Uterus (tissue), 2 donors: ENCODE results near the gene COPS8.

Experiments used
- POLR2A ChIP-seq, 2 donors: fragments of 450-650 bp; IDR thresholded peaks; one replicate each; pipeline ENCODE4 v1.6.1; 2016; ENCODE audit warnings: antibody characterized with exemption in 2 of 2, mild to moderate bottlenecking in 1 of 2, moderate library complexity in 1 of 2
- TF ChIP-seq, protein P1 (sequence below), 4 experiments: fragments of 200-600 bp in 2 of 4; fragments of 450-650 bp in 2 of 4; sonication (generic) in 2 of 4; IDR thresholded peaks; one replicate each; pipeline ENCODE4 v1.5.1; 2016 to 2019; ENCODE audit warnings: antibody characterized with exemption in 4 of 4, mild to moderate bottlenecking in 2 of 4, moderate library complexity in 1 of 4

DNA sequence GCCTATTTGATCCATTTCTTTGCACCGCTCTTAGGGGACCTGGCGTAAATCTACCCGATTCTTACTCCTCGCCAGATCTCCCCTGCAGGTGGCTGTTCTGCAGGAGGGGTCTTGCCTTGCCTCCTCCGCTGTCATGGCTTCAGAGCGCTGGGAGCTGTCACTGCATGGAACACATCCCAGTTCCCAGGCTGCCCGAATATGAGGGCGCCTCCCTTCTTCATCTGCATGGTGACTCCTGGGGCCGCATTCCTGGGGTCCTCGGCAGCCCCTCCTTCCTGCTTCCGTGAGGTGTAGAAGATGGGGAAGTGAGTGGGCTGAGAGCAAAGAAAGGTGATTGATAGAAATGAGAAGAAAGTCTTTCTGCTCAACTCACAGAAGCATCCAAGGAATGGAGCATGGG, 27.3 kb upstream of the COPS8 start:
- TF ChIP-seq, protein P1, sequence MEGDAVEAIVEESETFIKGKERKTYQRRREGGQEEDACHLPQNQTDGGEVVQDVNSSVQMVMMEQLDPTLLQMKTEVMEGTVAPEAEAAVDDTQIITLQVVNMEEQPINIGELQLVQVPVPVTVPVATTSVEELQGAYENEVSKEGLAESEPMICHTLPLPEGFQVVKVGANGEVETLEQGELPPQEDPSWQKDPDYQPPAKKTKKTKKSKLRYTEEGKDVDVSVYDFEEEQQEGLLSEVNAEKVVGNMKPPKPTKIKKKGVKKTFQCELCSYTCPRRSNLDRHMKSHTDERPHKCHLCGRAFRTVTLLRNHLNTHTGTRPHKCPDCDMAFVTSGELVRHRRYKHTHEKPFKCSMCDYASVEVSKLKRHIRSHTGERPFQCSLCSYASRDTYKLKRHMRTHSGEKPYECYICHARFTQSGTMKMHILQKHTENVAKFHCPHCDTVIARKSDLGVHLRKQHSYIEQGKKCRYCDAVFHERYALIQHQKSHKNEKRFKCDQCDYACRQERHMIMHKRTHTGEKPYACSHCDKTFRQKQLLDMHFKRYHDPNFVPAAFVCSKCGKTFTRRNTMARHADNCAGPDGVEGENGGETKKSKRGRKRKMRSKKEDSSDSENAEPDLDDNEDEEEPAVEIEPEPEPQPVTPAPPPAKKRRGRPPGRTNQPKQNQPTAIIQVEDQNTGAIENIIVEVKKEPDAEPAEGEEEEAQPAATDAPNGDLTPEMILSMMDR (IDR thresholded peaks at IDR 0.05), result no peak
- TF ChIP-seq POLR2A (IDR thresholded peaks at IDR 0.05), result no peak
